HG03460 (cell line): ENCODE measurements around the gene TNFAIP1.
A peak's percentile ranks its signal among the peaks of the same experiment; 100 is the strongest.
"Not testable (repeated sequence)": the region's sequence is repeated elsewhere in the genome, so short reads cannot be mapped to it uniquely, and the experiment has no call there.

Experiments
- ATAC-seq: cut with Tn5 transposase; IDR thresholded peaks from one replicate; pipeline ENCODE4 v1.9.1; 2021; ENCODE audit not compliant: unreplicated experiment

The TNFAIP1 gene

GRCh38 chr17:28324267-28324745 is 11.3 kb upstream of the TNFAIP1 start:
- no peak for ATAC-seq

GRCh38 chr17:28324781-28325180 is 10.8 kb upstream of the TNFAIP1 start:
- ATAC-seq = no peak

GRCh38 chr17:28325211-28325610 is 10.3 kb upstream of the TNFAIP1 start:
- no peak for ATAC-seq

- no peak for ATAC-seq
Observed at GRCh38 chr17:28326114-28326513, 9.4 kb upstream of the TNFAIP1 start.

- ATAC-seq = no peak
Observed at GRCh38 chr17:28327031-28327607, 8.4 kb upstream of the TNFAIP1 start.

- ATAC-seq = no peak
Observed at GRCh38 chr17:28327709-28328108, 7.9 kb upstream of the TNFAIP1 start.

GRCh38 chr17:28328325-28328724 is 7.2 kb upstream of the TNFAIP1 start:
- ATAC-seq = no peak

GRCh38 chr17:28330671-28331070 is 4.9 kb upstream of the TNFAIP1 start:
- no peak for ATAC-seq

- no peak for ATAC-seq
Observed at GRCh38 chr17:28331891-28332420, 3.6 kb upstream of the TNFAIP1 start.

GRCh38 chr17:28333083-28333746 is 2.3 kb upstream of the TNFAIP1 start:
- ATAC-seq = no peak

GRCh38 chr17:28334171-28334570 is 1.4 kb upstream of the TNFAIP1 start:
- ATAC-seq = no peak

GRCh38 chr17:28334666-28335200 is 828 bp upstream of the TNFAIP1 start:
- peak; percentile 0 for ATAC-seq

GRCh38 chr17:28335959-28336871 is 654 bp downstream of the TNFAIP1 start:
- ATAC-seq = no peak

GRCh38 chr17:28338056-28338768 is 2.7 kb downstream of the TNFAIP1 start:
- ATAC-seq = no peak

GRCh38 chr17:28338769-28339212 is 3.2 kb downstream of the TNFAIP1 start:
- ATAC-seq = not testable (repeated sequence)

- no peak for ATAC-seq
Observed at GRCh38 chr17:28339431-28339830, 3.9 kb downstream of the TNFAIP1 start.

- no peak for ATAC-seq
Observed at GRCh38 chr17:28340374-28340773, 4.8 kb downstream of the TNFAIP1 start.

GRCh38 chr17:28341516-28341915 is 6.0 kb downstream of the TNFAIP1 start:
- no peak for ATAC-seq

- ATAC-seq = no peak
Observed at GRCh38 chr17:28342313-28342712, 6.8 kb downstream of the TNFAIP1 start.

- no peak for ATAC-seq
Observed at GRCh38 chr17:28343491-28343932, 8.0 kb downstream of the TNFAIP1 start.
